GM18505 (cell line): ENCODE measurements around the gene SP100.

Experiments
- ATAC-seq: cut with Tn5 transposase; IDR thresholded peaks from one replicate; pipeline ENCODE4 v1.9.1; 2021; ENCODE audit not compliant: unreplicated experiment
- POLR2A ChIP-seq: IDR thresholded peaks from 4 replicates; pipeline ENCODE4 v1.6.1; 2011; ENCODE audit warnings: borderline replicate concordance; ENCODE audit not compliant: insufficient read depth, insufficient read length; ENCODE audit errors: extremely low read depth

Gene SP100

GRCh38 chr2:230592775-230593174, 176.8 kb downstream of the SP100 start:
- no peak for ATAC-seq

More at GRCh38 chr2:230592775-230593174, 176.8 kb downstream of the SP100 start:
- no peak for TF ChIP-seq POLR2A
